MM.1S (cell line): ENCODE results near the gene ZNF710.

Experiments
- DNase-seq: peaks from one replicate; pipeline ENCODE4 v3.0.0-alpha.2; 2015
- H2AFZ ChIP-seq: fragments of 300-600 bp; sonication (generic); 2 replicates; pipeline ENCODE4 v1.6.0; 2016; ENCODE audit warnings: antibody characterized with exemption, low read length
- H3F3A ChIP-seq: fragments of 300-600 bp; sonication (generic); 2 replicates; pipeline ENCODE4 v1.6.1; 2016; ENCODE audit warnings: mild to moderate bottlenecking, antibody characterized with exemption, low read length, moderate library complexity, mixed read lengths; ENCODE audit not compliant: insufficient read depth
- H3K27ac ChIP-seq: fragments of 300-600 bp; sonication (generic); 2 replicates; pipeline ENCODE4 v1.5.1; 2016; ENCODE audit warnings: mild to moderate bottlenecking, low read length
- H3K27me3 ChIP-seq: fragments of 300-600 bp; sonication (generic); replicated peaks from 2 replicates; pipeline ENCODE4 v1.6.0; 2016; ENCODE audit warnings: low read length; ENCODE audit not compliant: insufficient read depth
- H3K36me3 ChIP-seq: fragments of 300-600 bp; sonication (generic); replicated peaks from 2 replicates; pipeline ENCODE4 v1.6.1; 2016; ENCODE audit warnings: mild to moderate bottlenecking, low read length, mixed read lengths; ENCODE audit not compliant: insufficient read depth
- H3K4me1 ChIP-seq: fragments of 300-600 bp; sonication (generic); 2 replicates; pipeline ENCODE4 v1.6.1; 2016; ENCODE audit warnings: low read length, mixed read lengths
- H3K4me2 ChIP-seq: fragments of 300-600 bp; sonication (generic); 2 replicates; pipeline ENCODE4 v1.6.0; 2016; ENCODE audit warnings: low read depth, low read length
- H3K4me3 ChIP-seq: fragments of 300-600 bp; sonication (generic); 2 replicates; pipeline ENCODE4 v1.5.1; 2016; ENCODE audit warnings: low read length, mixed read lengths
- H3K79me2 ChIP-seq: fragments of 300-600 bp; sonication (generic); 2 replicates; pipeline ENCODE4 v1.6.1; 2016; ENCODE audit warnings: mixed run types, low read length, mixed read lengths
- H3K9ac ChIP-seq: fragments of 300-600 bp; sonication (generic); 2 replicates; pipeline ENCODE4 v1.6.1; 2016; ENCODE audit warnings: low read length, mixed read lengths
- H3K9me2 ChIP-seq: fragments of 300-600 bp; sonication (generic); replicated peaks from 2 replicates; pipeline ENCODE4 v1.6.1; 2016; ENCODE audit warnings: mild to moderate bottlenecking, low read length, mixed read lengths; ENCODE audit not compliant: insufficient read depth
- H3K9me3 ChIP-seq: fragments of 300-600 bp; sonication (generic); replicated peaks from 2 replicates; pipeline ENCODE4 v1.6.1; 2016; ENCODE audit warnings: mild to moderate bottlenecking, low read length, mixed read lengths; ENCODE audit not compliant: insufficient read depth
- H4K20me1 ChIP-seq: fragments of 300-600 bp; sonication (generic); 2 replicates; pipeline ENCODE4 v1.6.1; 2016; ENCODE audit warnings: mild to moderate bottlenecking, low read length, moderate library complexity, mixed read lengths; ENCODE audit not compliant: insufficient read depth
- EZH2 ChIP-seq: fragments of 300-600 bp; sonication (generic); optimal IDR thresholded peaks from 2 replicates; pipeline ENCODE3; 2017; ENCODE audit warnings: low read depth, mild to moderate bottlenecking, antibody characterized with exemption, low read length, mixed read lengths
- EZH2phosphoT487 ChIP-seq: fragments of 300-600 bp; sonication (generic); IDR thresholded peaks from 2 replicates; pipeline ENCODE4 v1.6.1; 2018; ENCODE audit warnings: antibody characterized with exemption, low read length
- TF ChIP-seq, protein P1 (sequence below): fragments of 300-600 bp; sonication (generic); IDR thresholded peaks from 2 replicates; pipeline ENCODE4 v1.5.1; 2016; ENCODE audit warnings: antibody characterized with exemption, low read length, mixed read lengths

Gene ZNF710

DNA sequence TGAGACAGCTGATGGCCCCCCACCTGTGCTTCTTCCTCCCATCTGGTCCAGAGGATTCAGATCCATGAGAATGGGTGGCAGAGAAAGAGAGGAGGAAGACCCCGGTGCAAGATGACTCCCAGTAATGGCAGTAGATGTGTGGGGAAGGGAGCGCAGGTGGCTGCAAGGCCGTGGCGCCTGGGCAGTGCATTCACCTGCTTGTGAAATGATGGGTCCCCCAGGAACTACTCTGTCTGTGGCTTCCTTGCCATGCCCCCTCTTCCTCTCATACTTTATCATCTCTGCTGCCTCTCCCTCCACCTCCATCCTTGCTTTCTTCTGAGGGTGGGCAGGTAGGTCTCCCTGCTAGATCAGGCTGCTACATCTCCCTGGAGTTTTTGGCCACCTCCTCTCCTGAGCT is 23.3 kb downstream of the ZNF710 start:
- Histone ChIP-seq H4K20me1 (no peaks in the 10 kb centered on the region), H2AFZ (no peak overlapping the region), H3K27ac (no peak overlapping the region), H3K4me3 (no peak overlapping the region), H3K9me2 (no peaks in the 10 kb centered on the region), H3K4me2 (no peak overlapping the region), H3K27me3 (no peaks in the 10 kb centered on the region), H3K36me3 (no peaks in the 10 kb centered on the region), H3K4me1 (peaks cover 18% of the 10 kb centered on the region), H3K79me2 (peaks cover 90% of the 10 kb centered on the region), H3K9ac (no peak overlapping the region), H3K9me3 (no peaks in the 10 kb centered on the region), H3F3A (peaks cover 20% of the 10 kb centered on the region)
- DNase-seq: no peak
- TF ChIP-seq EZH2phosphoT487: no peak
- TF ChIP-seq EZH2: no peak
- TF ChIP-seq, protein P1, sequence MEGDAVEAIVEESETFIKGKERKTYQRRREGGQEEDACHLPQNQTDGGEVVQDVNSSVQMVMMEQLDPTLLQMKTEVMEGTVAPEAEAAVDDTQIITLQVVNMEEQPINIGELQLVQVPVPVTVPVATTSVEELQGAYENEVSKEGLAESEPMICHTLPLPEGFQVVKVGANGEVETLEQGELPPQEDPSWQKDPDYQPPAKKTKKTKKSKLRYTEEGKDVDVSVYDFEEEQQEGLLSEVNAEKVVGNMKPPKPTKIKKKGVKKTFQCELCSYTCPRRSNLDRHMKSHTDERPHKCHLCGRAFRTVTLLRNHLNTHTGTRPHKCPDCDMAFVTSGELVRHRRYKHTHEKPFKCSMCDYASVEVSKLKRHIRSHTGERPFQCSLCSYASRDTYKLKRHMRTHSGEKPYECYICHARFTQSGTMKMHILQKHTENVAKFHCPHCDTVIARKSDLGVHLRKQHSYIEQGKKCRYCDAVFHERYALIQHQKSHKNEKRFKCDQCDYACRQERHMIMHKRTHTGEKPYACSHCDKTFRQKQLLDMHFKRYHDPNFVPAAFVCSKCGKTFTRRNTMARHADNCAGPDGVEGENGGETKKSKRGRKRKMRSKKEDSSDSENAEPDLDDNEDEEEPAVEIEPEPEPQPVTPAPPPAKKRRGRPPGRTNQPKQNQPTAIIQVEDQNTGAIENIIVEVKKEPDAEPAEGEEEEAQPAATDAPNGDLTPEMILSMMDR: no peak

DNA sequence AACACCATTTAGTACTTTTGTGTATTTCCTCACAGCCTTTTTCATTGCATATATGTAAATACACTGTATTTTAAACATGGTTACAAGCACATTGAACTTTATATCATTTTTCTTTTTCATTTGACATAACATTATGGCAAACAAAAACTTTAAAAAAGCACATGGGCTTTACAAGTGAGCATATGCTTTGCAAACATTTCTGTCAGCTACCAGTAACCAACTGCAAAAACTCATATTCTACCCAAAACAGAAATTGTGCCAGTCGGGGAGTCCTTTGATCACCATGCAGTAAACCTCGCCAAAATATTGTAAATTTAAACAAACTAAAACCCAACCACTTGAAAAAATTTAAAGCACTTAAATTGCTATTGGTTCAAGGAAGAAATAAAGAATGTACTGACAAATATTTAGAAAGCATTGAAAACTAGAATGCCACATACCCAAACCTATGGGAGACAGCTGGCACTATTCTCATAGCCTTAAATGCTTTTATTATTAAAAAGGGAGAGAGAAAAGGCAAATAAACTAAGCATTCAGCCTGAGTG is 24.4 kb downstream of the ZNF710 start:
- no peak for TF ChIP-seq EZH2phosphoT487
- TF ChIP-seq, protein P1: no peak
- TF ChIP-seq EZH2: no peak
- no peak overlapping the region for H3K27ac ChIP-seq

DNA sequence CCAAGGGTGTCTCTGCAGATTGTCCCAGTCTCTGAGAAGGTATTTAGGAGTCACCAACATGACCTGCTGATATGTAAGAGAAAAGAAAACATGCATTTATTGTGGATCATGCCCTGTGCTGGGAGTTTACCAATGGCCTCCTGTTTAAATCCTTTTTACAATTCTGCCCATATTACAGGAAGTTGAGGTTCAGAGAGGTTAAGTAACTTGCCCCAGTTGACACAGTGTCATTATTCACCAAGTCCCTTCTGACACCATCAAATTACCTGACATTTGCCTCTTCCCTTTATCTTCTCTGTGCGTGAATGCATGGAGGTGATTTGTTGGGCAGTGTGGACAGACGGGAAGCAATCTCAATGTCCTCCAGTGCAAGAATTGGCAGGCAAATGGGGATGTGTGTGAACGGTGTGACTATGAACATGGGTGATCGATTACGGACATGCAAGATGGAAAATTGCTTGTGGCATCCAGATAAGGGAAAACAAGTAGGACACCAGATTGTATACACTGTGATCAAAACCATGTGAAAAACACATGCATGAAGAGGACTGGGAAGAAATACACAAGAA is 27.3 kb downstream of the ZNF710 start:
- H3K4me1 ChIP-seq: peaks cover 18% of the 10 kb centered on the region
- no peaks in the 10 kb centered on the region for H3K9me3 ChIP-seq
- no peaks in the 10 kb centered on the region for H3K36me3 ChIP-seq
- H4K20me1 ChIP-seq: no peaks in the 10 kb centered on the region
- no peaks in the 10 kb centered on the region for H3K27me3 ChIP-seq
- H3K4me2 ChIP-seq: no peak overlapping the region
- peaks cover 17% of the 10 kb centered on the region for H3F3A ChIP-seq
- H3K4me3 ChIP-seq: no peak overlapping the region
- no peaks in the 10 kb centered on the region for H3K9me2 ChIP-seq
- H3K9ac ChIP-seq: no peak overlapping the region
- no peak overlapping the region for H3K27ac ChIP-seq
- H3K79me2 ChIP-seq: peaks cover 83% of the 10 kb centered on the region
- TF ChIP-seq, protein P1: no peak
- no peak for TF ChIP-seq EZH2phosphoT487
- no peak for TF ChIP-seq EZH2
- no peak overlapping the region for H2AFZ ChIP-seq
- DNase-seq: no peak

More for the DNA sequence above, 24.4 kb downstream of the ZNF710 start:
- no peak overlapping the region for H3K9ac ChIP-seq
- no peaks in the 10 kb centered on the region for H4K20me1 ChIP-seq
- no peak overlapping the region for H3K4me3 ChIP-seq
- H3K4me1 ChIP-seq: peaks cover 10% of the 10 kb centered on the region
- no peak for DNase-seq
- no peak overlapping the region for H3K4me2 ChIP-seq
- peaks cover 11% of the 10 kb centered on the region for H3F3A ChIP-seq
- H3K79me2 ChIP-seq: peaks cover 91% of the 10 kb centered on the region
- no peaks in the 10 kb centered on the region for H3K36me3 ChIP-seq
- no peak overlapping the region for H2AFZ ChIP-seq
- H3K9me3 ChIP-seq: no peaks in the 10 kb centered on the region
- H3K27me3 ChIP-seq: no peaks in the 10 kb centered on the region
- H3K9me2 ChIP-seq: no peaks in the 10 kb centered on the region
